ENCODE measurements around the gene NSUN2.
A peak's percentile ranks its signal among the peaks of the same experiment; 100 is the strongest.

Gene NSUN2

GRCh38 chr5:6557807-6558575, 74.9 kb downstream of the NSUN2 start:
- no peak for DNase-seq (ENCODE audit: low read depth)

GRCh38 chr5:6556802-6557102, 76.1 kb downstream of the NSUN2 start:
- no peak for DNase-seq (ENCODE audit: low read depth)

- no peak for DNase-seq (ENCODE audit: low read depth)
Measured at GRCh38 chr5:6556089-6556801, 76.6 kb downstream of the NSUN2 start.

- peak; percentile 25 for DNase-seq (ENCODE audit: low read depth)
Measured at GRCh38 chr5:6554812-6555211, 78.0 kb downstream of the NSUN2 start.

- DNase-seq (ENCODE audit: low read depth): no peak
Measured at GRCh38 chr5:6553972-6554371, 78.9 kb downstream of the NSUN2 start.

GRCh38 chr5:6552612-6553011, 80.2 kb downstream of the NSUN2 start:
- no peak for DNase-seq (ENCODE audit: low read depth)

GRCh38 chr5:6551955-6552313, 80.9 kb downstream of the NSUN2 start:
- DNase-seq (ENCODE audit: low read depth): no peak

GRCh38 chr5:6551287-6551954, 81.4 kb downstream of the NSUN2 start:
- DNase-seq (ENCODE audit: low read depth): peak; percentile 90

GRCh38 chr5:6550628-6551027, 82.2 kb downstream of the NSUN2 start:
- DNase-seq (ENCODE audit: low read depth): no peak
